ENCODE data around the gene GNAO1. TPM values are rescaled to one million over a fixed set of nuclear protein-coding genes. Genes with fewer than 3 reads are reported as not detected.

Gene GNAO1
- total and polyA plus RNA-seq, 2 of the 13 experiments (the other 11 are each of a cell fraction or from before 2014, with no cell fraction given) = not detected

DNA sequence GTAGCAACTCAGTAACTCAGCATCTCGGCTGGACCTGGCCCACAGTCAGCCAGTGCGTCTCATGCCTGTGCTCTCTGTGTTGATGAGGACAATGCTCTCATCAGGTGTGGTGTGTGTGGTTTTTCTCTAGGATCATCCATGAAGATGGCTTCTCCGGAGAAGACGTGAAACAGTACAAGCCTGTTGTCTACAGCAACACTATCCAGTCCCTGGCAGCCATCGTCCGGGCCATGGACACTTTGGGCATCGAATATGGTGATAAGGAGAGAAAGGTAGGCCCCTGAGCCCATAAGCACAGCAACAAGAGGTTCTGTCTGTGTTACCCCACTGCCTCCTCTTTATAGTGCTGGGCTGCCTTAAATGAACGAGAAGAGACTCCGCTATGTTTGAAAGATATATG is 84.5 kb downstream of the GNAO1 start:
- no peak overlapping the region for H3K27ac ChIP-seq (ENCODE audit: extremely low read length, insufficient read depth, low read length)
- CTCF ChIA-PET (ENCODE audit: low intra/inter-chr PET ratio, low total read pairs) = no interaction called here
- ATAC-seq (no peak), DNase-seq (ENCODE audit: low spot score) (no peak), FAIRE-seq (no peak)
- in situ Hi-C loops (cut with HindIII; ENCODE audit: extremely low pct_ligation_motif_present, low pct_unique_long_range_greater_than_20kb) = loop anchor here (10.0 kb wide), 1 partner anchor 231 kb away; no protein-coding TSS in a partner anchor
- no peaks in the 10 kb centered on the region for H3K4me1 ChIP-seq (ENCODE audit: insufficient read depth, low read length)
- POLR2A ChIA-PET = no interaction called here
- no TSS peak for BruUV-seq (replicated peaks)
- H3K79me2 ChIP-seq (ENCODE audit: insufficient read depth, low read length) = no peaks in the 10 kb centered on the region
- no peak overlapping the region for H3K9ac ChIP-seq (ENCODE audit: insufficient read depth, low read depth, low read length)
- no peaks in the 10 kb centered on the region for H3K36me3 ChIP-seq (replicated peaks in 1 of 2; ENCODE audit: control insufficient read depth in 1 of 2, insufficient read depth in 2 of 2, low read length in 2 of 2)
- H3K27me3 ChIP-seq (ENCODE audit: control insufficient read depth in 1 of 2, insufficient read depth in 2 of 2, low read length in 2 of 2) = peaks cover 0 to 8% of the 10 kb centered on the region in 2 experiments; a peak in 3 of 5 replicates
- H3K4me3 ChIP-seq (replicated peaks in 1 of 3; ENCODE audit: insufficient read depth in 1 of 3, low read depth in 2 of 3, low read length in 3 of 3) = no peak overlapping the region
- H4K20me1 ChIP-seq (ENCODE audit: insufficient read depth, low read length) = no peaks in the 10 kb centered on the region
- WGBS (ENCODE audit: low lambda C conversion rate) = 54% methylated on average over 9 of the region's 9 CpGs
- H3K4me2 ChIP-seq (ENCODE audit: low read depth, low read length) = no peak overlapping the region
- intact Hi-C loops (cut with micrococcal nuclease; ENCODE audit: unreplicated experiment) = no loop called here
- no peaks in the 10 kb centered on the region for H3K9me3 ChIP-seq (ENCODE audit: low read length)
- H2AFZ ChIP-seq (ENCODE audit: low read length) = no peak overlapping the region
- no peak for TF ChIP-seq SMYD3 (CRISPR knock-in tag; IDR thresholded peaks at IDR 0.05)

- BruUV-seq (replicated peaks) = no TSS peak
- intact Hi-C loops (cut with micrococcal nuclease; ENCODE audit: unreplicated experiment) (loop anchor here (1.0 kb wide), 1 partner anchor 236 kb away; no protein-coding TSS in a partner anchor), in situ Hi-C loops (cut with HindIII; ENCODE audit: extremely low pct_ligation_motif_present, low pct_unique_long_range_greater_than_20kb) (loop anchor here (10.0 kb wide), 1 partner anchor 232 kb away; no protein-coding TSS in a partner anchor)
- Histone ChIP-seq H2AFZ (ENCODE audit: low read length) (no peak overlapping the region), H3K4me2 (ENCODE audit: low read depth, low read length) (no peak overlapping the region), H4K20me1 (ENCODE audit: insufficient read depth, low read length) (no peaks in the 10 kb centered on the region), H3K9ac (ENCODE audit: insufficient read depth, low read depth, low read length) (no peak overlapping the region), H3K4me1 (ENCODE audit: insufficient read depth, low read length) (no peaks in the 10 kb centered on the region), H3K79me2 (ENCODE audit: insufficient read depth, low read length) (no peaks in the 10 kb centered on the region), H3K4me3 (replicated peaks in 1 of 3; ENCODE audit: insufficient read depth in 1 of 3, low read depth in 2 of 3, low read length in 3 of 3) (no peak overlapping the region), H3K27me3 (ENCODE audit: control insufficient read depth in 1 of 2, insufficient read depth in 2 of 2, low read length in 2 of 2) (peaks cover 0 to 8% of the 10 kb centered on the region in 2 experiments; a peak in 3 of 5 replicates), H3K27ac (ENCODE audit: extremely low read length, insufficient read depth, low read length) (no peak overlapping the region), H3K9me3 (ENCODE audit: low read length) (no peaks in the 10 kb centered on the region), H3K36me3 (replicated peaks in 1 of 2; ENCODE audit: control insufficient read depth in 1 of 2, insufficient read depth in 2 of 2, low read length in 2 of 2) (no peaks in the 10 kb centered on the region)
- 4% methylated on average over 5 of the region's 5 CpGs for WGBS (ENCODE audit: low lambda C conversion rate)
- ChIA-PET POLR2A (no interaction called here), CTCF (ENCODE audit: low intra/inter-chr PET ratio, low total read pairs) (interaction anchor here (1.4 kb wide), 1 partner anchor 236 kb away, joined by 4 read pairs; no protein-coding TSS in a partner anchor)
- DNase-seq (ENCODE audit: low spot score) = peak; percentile 16
- ATAC-seq = peak; percentile 89
- TF ChIP-seq SMC3 (IDR thresholded peaks at IDR 0.05; ENCODE audit: low read length) (peak; percentile 40; the same call in 1 of the 2 replicates), JDP2 (CRISPR knock-in tag; IDR thresholded peaks at IDR 0.05; ENCODE audit: borderline replicate concordance) (no peak), MIER2 (CRISPR knock-in tag; IDR thresholded peaks at IDR 0.05) (no peak), STAG1 (CRISPR knock-in tag; IDR thresholded peaks at IDR 0.05) (peak; percentile 62), RAD21 (CRISPR knock-in tag; IDR thresholded peaks at IDR 0.05) (peak; percentile 45; the same call in 1 of the 2 replicates), MAFK (conservative IDR thresholded peaks at IDR 0.05 in 1 of 2, IDR thresholded peaks at IDR 0.05 in 1 of 2; ENCODE audit: low read length in 2 of 2) (peak in 1 of 2 experiments; percentile 55; a peak in 2 of 4 replicates)
- TF ChIP-seq, protein P1, sequence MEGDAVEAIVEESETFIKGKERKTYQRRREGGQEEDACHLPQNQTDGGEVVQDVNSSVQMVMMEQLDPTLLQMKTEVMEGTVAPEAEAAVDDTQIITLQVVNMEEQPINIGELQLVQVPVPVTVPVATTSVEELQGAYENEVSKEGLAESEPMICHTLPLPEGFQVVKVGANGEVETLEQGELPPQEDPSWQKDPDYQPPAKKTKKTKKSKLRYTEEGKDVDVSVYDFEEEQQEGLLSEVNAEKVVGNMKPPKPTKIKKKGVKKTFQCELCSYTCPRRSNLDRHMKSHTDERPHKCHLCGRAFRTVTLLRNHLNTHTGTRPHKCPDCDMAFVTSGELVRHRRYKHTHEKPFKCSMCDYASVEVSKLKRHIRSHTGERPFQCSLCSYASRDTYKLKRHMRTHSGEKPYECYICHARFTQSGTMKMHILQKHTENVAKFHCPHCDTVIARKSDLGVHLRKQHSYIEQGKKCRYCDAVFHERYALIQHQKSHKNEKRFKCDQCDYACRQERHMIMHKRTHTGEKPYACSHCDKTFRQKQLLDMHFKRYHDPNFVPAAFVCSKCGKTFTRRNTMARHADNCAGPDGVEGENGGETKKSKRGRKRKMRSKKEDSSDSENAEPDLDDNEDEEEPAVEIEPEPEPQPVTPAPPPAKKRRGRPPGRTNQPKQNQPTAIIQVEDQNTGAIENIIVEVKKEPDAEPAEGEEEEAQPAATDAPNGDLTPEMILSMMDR (CRISPR knock-in tag; IDR thresholded peaks at IDR 0.05) = peak; percentile 65
- FAIRE-seq = no peak
Measured at GRCh38 chr16:56277075-56277474, 85.8 kb downstream of the GNAO1 start.

Data from HepG2 (cell line).